ENCODE results near the gene FKBP5.
"Not testable (repeated sequence)": the region's sequence is repeated elsewhere in the genome, so short reads cannot be mapped to it uniquely, and the experiment has no call there.

The FKBP5 gene

DNA sequence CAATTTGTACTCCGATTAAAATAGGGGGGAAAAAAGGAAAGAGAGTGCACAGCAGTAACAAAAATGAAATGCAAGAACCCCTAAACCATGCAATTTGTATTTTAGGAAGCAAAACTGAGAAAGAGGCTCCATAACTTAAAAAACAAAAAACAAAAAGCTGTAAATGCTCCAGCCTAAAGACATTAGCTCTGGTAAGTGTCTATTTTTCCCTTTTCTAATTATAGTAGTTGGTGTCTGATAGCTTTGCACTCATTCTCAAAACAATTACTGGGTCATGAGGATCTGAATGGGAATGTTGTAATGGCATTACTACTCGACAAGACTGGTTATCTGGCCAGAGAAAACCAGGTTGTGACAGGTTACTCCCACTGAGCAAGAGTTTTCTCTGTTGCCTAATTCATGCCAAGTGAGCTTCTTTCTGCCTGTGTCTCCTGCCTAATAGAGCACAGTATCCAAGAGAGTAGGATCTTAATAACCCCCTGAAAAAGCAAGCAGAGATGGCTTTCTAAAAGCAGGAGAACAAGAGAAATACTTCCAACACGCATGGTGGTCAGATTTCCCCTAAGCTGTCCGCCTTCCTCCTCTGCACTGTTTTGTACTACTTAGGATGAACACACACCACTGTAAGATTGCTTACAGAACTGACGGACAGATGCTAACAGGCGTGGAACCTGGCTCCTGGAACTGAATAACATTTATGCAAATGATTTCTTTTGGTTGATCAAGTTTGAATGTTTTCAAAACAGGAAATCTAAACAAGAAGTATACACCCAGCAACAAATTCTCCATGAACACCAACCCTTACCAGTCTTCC lies 86.4 kb downstream of the FKBP5 start:
- no peak for TF ChIP-seq POLR2AphosphoS5 (IDR thresholded peaks at IDR 0.05; ENCODE audit: low read depth, low read length)
- TF ChIP-seq POLR2A (IDR thresholded peaks at IDR 0.05; ENCODE audit: low read depth, low read length), result no peak
- no peak for TF ChIP-seq TAF1 (IDR thresholded peaks at IDR 0.05; ENCODE audit: borderline replicate concordance, low read depth, low read length)
- DNase-seq (ENCODE audit: insufficient read length) (no peak), FAIRE-seq (peak; percentile 63)

DNA sequence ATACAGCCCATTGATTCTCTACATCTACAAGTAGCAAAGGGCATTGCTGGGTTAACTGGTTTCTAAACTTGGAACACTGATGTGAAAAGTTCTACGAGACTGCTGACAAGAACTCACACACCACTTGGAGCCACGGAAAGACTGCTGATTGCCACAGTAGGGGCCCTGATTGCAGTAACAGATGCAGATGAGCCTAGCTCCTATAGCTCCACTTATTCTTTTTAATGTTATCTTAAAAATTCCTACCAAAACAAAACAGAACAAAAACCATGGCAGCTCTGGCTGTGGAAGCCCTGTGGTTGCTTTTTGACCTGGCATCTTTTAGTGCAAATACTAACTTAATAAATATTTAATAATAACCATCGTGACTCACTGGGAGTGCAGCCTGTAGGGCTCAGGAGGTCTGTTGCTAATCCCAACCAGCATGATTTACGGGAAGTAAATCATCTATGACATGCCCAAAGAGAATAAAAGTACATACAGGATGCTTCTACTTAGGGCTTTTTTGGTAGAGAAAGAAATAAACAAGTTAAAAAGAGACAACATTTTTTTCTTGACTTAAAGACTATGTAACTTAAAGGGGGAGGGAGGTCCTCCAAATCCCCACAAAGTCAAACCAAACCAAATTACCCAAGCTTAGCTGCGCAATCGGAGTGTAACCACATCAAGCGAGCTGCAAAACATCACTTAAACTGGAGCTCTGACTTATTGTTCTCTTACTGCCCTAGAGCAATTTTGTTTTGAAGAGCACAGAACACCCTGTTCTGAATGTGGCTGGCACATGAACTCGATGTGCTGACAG lies 87.2 kb downstream of the FKBP5 start:
- DNase-seq (ENCODE audit: insufficient read length), result no peak
- FAIRE-seq, result no peak

DNA sequence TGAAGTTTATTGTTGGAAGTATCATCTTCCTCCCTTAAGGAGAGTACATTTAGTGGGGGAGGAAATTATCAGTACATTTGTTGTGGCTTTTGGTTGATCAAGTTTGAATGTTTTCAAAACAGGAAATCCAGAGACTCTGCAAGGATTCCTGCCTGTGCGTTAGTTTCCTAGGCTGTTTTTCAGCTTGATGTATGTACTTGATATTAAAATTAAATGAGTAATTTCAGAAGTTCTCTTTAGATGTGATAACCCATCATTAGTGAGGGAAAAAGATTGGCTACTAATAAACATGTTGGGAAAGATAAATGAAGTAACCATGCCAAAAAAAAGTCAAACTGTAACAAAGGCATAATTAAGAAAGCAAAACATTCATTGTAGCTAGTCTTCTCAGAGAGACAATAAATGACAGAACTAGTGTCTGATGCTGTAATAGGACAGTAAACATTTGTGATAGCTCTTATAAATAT lies 88.0 kb downstream of the FKBP5 start:
- no peak for DNase-seq (ENCODE audit: insufficient read length)
- TF ChIP-seq POLR2A (IDR thresholded peaks at IDR 0.05; ENCODE audit: low read depth, low read length) (no peak), TAF1 (IDR thresholded peaks at IDR 0.05; ENCODE audit: borderline replicate concordance, low read depth, low read length) (no peak), POLR2AphosphoS5 (IDR thresholded peaks at IDR 0.05; ENCODE audit: low read depth, low read length) (no peak)
- FAIRE-seq, result no peak

More for the DNA sequence above, 87.2 kb downstream of the FKBP5 start:
- no peak for TF ChIP-seq POLR2A (IDR thresholded peaks at IDR 0.05; ENCODE audit: low read depth, low read length)
- no peak for TF ChIP-seq POLR2AphosphoS5 (IDR thresholded peaks at IDR 0.05; ENCODE audit: low read depth, low read length)
- no peak for TF ChIP-seq TAF1 (IDR thresholded peaks at IDR 0.05; ENCODE audit: borderline replicate concordance, low read depth, low read length)

DNA sequence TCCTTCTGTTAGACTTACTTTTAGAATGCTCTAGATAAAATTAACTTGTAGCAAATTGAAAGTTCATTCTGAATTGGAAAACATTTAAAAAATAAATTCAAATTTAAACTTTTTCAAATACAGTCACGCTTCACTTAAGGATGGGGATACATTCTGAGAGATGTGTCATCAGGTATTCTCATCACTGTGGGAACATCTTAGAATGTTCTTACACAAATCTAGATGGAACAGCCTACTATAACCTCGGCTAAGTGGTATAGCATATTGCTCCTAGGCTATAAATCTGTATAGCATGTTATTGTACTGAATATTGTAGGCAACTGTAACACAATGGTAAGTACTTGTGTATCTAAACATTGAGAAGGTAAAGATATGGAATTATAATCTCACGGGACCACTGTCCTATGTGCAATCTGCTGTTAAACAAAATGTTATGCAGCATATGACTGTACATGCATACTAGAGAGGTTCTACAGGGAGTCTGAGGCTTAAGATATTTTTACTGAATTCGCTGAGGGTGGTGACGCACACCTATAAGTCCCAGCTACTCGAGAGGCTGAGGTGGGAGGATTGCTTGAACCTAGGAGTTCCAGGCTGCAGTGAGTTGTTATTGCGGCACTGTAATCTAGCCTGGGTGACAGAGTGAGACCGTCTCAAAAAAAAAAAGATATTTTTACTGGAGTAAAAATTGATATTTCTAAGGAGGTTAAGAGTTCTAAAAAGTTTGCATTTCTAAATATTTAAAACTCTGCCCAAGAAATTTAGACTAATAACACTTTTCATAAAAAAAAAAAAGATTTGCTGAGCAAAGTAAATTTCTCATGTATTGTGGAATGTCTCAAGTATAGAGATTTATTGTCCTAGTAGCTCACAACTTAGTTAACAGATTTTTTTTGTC lies 88.7 kb downstream of the FKBP5 start:
- DNase-seq (ENCODE audit: insufficient read length) (no peak), FAIRE-seq (peak; percentile 5)
- TF ChIP-seq POLR2A (IDR thresholded peaks at IDR 0.05; ENCODE audit: low read depth, low read length), result no peak
- TF ChIP-seq POLR2AphosphoS5 (IDR thresholded peaks at IDR 0.05; ENCODE audit: low read depth, low read length), result no peak
- TF ChIP-seq TAF1 (IDR thresholded peaks at IDR 0.05; ENCODE audit: borderline replicate concordance, low read depth, low read length), result no peak

DNA sequence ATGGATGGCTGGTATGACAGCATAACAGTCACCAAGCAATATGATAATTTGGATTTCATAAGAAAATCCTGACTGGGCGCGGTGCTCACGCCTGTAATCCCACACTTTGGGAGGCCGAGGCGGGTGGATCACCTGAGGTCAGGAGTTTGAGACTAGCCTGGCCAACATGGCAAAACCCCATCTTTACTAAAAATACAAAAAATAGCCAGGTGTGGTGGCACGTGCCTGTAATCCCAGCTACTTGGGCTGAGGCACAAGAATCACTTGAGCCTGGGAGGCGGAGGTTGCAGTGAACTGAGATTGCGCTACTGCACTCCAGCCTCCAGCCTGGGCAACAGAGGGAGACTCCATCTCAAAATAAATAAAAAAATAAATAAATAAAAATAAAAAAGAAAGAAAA lies 90.1 kb downstream of the FKBP5 start:
- not testable (repeated sequence) for DNase-seq (ENCODE audit: insufficient read length); FAIRE-seq

DNA sequence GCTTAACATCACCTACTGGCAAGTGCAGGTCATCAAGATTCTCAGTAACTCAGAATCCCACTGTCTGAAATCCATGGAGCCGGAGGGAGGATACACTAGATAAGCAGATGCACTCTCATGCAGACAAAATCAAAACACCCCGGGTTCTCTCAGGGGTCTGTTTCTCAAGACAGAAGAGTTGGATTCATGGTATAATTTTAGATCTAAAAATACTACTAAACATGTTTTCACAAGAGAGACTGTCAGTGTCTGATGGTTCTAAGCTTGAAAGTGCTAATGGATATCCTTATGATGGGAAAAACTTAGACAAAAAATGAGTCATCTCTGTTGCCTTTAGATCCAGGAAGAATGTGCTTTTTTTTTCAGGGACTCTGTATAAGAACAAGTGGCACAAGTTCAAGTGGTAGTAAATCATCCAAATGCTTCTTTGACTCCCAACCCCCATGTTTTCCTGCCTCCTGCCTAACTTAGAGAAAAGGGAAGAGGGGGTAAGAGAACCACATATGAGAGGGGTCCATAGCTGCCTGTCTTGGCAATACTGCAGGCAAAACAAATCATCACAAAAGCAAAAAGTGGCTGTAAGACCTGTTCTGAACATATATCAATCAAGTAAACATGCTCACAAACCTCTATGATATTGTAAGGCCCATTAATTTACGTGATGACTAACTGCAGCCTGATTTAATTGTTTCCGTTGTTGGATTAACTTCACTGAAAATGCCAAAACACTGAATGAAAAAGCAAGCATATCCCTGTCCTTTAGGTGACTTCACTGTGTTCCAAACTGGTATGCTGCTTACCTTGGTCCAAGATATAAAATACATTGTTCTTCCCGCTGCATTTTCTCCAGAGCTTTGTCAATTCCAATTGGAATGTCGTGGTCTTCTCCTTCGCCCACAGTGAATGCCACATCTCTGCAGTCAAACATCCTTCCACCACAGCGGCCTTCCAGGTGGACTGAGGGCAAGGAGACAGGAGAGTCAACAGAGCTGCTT lies 92.0 kb downstream of the FKBP5 start:
- DNase-seq (ENCODE audit: insufficient read length), result no peak
- TF ChIP-seq POLR2AphosphoS5 (IDR thresholded peaks at IDR 0.05; ENCODE audit: low read depth, low read length), result no peak
- TF ChIP-seq TAF1 (IDR thresholded peaks at IDR 0.05; ENCODE audit: borderline replicate concordance, low read depth, low read length), result no peak
- TF ChIP-seq POLR2A (IDR thresholded peaks at IDR 0.05; ENCODE audit: low read depth, low read length), result no peak
- no peak for FAIRE-seq

DNA sequence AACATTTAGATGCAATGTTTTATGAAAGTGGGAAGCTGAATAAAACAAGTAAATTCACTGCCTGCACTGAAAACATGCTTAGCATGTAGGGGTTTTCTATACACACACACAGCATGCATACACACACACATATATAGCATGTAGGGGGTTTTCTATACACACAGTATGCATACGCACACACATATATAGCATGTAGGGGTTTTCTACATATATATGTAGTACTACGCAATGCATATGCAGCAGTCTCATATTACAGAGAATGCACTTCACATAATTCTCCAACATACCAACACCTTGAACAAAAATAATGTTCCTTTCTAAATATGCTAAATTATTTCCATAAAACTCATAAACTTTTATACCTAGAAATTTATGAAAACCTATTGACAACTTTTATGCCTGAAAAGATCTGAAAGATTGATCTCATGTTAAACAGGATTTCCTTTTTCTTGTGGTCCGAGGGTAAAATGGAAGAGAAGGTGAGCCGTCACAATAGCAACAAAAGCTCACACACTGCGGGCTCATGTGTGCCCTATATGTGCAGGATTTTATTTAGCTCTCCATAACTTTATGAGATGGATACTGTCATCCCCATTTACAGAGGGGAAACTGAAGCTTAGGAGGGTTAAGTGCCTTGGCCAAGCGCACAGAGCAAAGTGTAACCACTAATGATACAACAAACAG lies 94.1 kb downstream of the FKBP5 start:
- FAIRE-seq (no peak), DNase-seq (ENCODE audit: insufficient read length) (no peak)
- TF ChIP-seq TAF1 (IDR thresholded peaks at IDR 0.05; ENCODE audit: borderline replicate concordance, low read depth, low read length), result no peak

DNA sequence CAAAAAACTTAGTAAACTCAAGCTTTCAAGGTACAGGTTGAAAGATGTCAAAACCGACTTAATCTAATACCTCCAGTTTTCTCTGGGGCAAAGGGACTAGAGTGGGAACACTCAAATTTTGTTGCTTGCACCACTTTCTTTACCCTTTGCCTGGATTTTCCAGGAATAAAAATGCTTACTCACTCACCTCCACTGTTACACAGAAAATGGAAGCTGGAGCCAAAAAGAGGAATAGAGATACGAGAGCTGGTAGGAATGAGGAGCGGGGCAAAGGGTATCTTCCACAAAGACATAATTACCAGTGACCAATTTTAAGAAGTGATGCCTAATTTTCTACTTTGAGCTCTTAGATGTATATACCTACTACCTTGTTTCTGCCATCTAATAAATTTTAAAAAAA lies 96.5 kb downstream of the FKBP5 start:
- FAIRE-seq (no peak), DNase-seq (ENCODE audit: insufficient read length) (no peak)
- TF ChIP-seq TAF1 (IDR thresholded peaks at IDR 0.05; ENCODE audit: borderline replicate concordance, low read depth, low read length) (no peak), POLR2A (IDR thresholded peaks at IDR 0.05; ENCODE audit: low read depth, low read length) (no peak), POLR2AphosphoS5 (IDR thresholded peaks at IDR 0.05; ENCODE audit: low read depth, low read length) (no peak)

DNA sequence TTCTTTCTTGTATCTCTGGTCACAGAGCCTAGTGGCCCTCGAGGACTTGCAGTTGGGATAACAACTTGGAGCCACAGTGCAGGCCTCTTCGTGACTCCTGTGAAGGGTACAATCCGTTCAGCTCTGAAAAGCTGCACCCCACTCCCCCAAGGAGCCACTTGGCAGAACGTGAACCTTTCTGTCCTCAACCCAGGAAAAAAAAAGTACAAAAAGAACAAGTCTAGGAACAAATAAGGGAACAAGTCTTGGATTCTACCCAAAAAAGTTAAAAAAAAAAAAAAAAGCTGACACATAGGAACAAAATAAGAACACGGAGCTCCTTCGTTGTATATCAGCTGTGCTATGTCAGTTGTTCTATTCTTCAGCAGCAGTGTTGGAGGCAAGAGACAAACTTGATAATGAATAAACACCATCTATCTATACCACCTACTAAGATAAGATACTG lies 98.1 kb downstream of the FKBP5 start:
- DNase-seq (ENCODE audit: insufficient read length), result no peak
- no peak for TF ChIP-seq POLR2AphosphoS5 (IDR thresholded peaks at IDR 0.05; ENCODE audit: low read depth, low read length)
- TF ChIP-seq POLR2A (IDR thresholded peaks at IDR 0.05; ENCODE audit: low read depth, low read length), result no peak
- no peak for TF ChIP-seq TAF1 (IDR thresholded peaks at IDR 0.05; ENCODE audit: borderline replicate concordance, low read depth, low read length)
- FAIRE-seq, result no peak

DNA sequence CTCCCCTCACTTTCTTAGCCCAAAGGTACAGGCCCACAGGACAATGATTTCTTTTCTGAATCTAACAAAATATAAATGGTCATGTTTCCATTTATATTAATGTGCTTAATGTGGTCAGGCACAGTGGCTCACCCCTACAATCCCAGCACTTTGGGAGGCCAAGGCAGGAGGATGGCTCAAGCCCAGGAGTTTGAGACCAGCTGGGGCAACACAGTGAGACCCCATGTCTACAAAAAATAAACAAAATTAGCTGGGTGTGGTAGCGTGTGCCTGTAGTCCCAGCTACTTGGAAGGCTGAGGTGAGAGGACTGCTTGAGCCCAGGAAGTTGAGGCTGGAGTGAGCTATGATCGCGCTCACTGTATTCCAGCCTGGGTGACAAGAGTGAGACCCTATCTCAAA lies 98.8 kb downstream of the FKBP5 start:
- FAIRE-seq (no peak), DNase-seq (ENCODE audit: insufficient read length) (no peak)
- no peak for TF ChIP-seq POLR2AphosphoS5 (IDR thresholded peaks at IDR 0.05; ENCODE audit: low read depth, low read length)
- TF ChIP-seq POLR2A (IDR thresholded peaks at IDR 0.05; ENCODE audit: low read depth, low read length), result no peak
- no peak for TF ChIP-seq TAF1 (IDR thresholded peaks at IDR 0.05; ENCODE audit: borderline replicate concordance, low read depth, low read length)

Data from GM12892 (cell line).